22Rv1 (cell line): ENCODE measurements around the gene SLC9A4.

ENCODE experiments used
- ZFX ChIP-seq: fragments of 450-650 bp; IDR thresholded peaks from 2 replicates; pipeline ENCODE4 v1.6.1; 2017; ENCODE audit warnings: antibody characterized with exemption, borderline replicate concordance
- TF ChIP-seq, protein P1 (sequence below): fragments of 450-650 bp; IDR thresholded peaks from 2 replicates; pipeline ENCODE4 v1.5.1; 2017; ENCODE audit warnings: mild to moderate bottlenecking

- TF ChIP-seq, protein P1, sequence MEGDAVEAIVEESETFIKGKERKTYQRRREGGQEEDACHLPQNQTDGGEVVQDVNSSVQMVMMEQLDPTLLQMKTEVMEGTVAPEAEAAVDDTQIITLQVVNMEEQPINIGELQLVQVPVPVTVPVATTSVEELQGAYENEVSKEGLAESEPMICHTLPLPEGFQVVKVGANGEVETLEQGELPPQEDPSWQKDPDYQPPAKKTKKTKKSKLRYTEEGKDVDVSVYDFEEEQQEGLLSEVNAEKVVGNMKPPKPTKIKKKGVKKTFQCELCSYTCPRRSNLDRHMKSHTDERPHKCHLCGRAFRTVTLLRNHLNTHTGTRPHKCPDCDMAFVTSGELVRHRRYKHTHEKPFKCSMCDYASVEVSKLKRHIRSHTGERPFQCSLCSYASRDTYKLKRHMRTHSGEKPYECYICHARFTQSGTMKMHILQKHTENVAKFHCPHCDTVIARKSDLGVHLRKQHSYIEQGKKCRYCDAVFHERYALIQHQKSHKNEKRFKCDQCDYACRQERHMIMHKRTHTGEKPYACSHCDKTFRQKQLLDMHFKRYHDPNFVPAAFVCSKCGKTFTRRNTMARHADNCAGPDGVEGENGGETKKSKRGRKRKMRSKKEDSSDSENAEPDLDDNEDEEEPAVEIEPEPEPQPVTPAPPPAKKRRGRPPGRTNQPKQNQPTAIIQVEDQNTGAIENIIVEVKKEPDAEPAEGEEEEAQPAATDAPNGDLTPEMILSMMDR, result no peak
- no peak for TF ChIP-seq ZFX
These were observed 19.5 kb upstream of the SLC9A4 start for GRCh38 chr2:102453501-102453900.
